ENCODE data around the gene ABCF1. TPM values are rescaled to one million over a fixed set of nuclear protein-coding genes. Genes with fewer than 3 reads are reported as not detected.
"Not testable (repeated sequence)": the region's sequence is repeated elsewhere in the genome, so short reads cannot be mapped to it uniquely, and the experiment has no call there.

The ABCF1 gene
- total and polyA plus RNA-seq, 5 experiments from 2014 or later = 19.1 to 71.3 (median 43.1) TPM

DNA sequence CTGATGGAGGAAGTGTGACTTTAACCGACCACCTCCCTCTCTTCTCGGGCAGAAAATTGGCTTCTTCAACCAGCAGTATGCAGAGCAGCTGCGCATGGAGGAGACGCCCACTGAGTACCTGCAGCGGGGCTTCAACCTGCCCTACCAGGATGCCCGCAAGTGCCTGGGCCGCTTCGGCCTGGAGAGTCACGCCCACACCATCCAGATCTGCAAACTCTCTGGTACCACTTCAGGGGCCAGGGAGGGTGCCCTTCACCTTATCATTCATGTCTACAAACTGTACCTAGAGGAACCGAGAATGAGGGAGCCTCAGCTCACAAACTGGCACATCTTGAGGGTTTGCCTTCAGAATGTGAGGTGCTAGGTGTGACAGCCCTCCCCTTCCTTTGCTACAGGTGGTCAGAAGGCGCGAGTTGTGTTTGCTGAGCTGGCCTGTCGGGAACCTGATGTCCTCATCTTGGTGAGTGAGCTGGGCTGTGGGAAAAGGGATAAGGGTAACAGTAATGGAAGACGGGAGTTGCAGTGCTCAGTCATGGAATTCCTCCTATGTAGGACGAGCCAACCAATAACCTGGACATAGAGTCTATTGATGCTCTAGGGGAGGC is 18.6 kb downstream of the ABCF1 start:
- peak overlapping the region in 5 of 10 donors; percentile 13 to 80 (median 64) for H3K27ac Mint-ChIP-seq
- DNase-seq (no peak), ATAC-seq (peak in 1 of 2 donors; percentile 16)
- H3K36me3 Mint-ChIP-seq = peaks cover 4 to 92% (median 12%) of the 10 kb centered on the region in 3 donors
- H3K9me3 Mint-ChIP-seq = no peaks in the 10 kb centered on the region
- H3K4me3 Mint-ChIP-seq = no peak overlapping the region
- H3K4me1 Mint-ChIP-seq = peaks cover 0 to 11% (median 5%) of the 10 kb centered on the region in 4 donors
- POLR2A ChIA-PET = interaction anchor here (0.8 to 1.4 kb wide), 7 partner anchors 9 to 96 kb away, joined by 3 to 5 read pairs (median 3); no protein-coding TSS in a partner anchor
- H3K27me3 Mint-ChIP-seq = no peaks in the 10 kb centered on the region

DNA sequence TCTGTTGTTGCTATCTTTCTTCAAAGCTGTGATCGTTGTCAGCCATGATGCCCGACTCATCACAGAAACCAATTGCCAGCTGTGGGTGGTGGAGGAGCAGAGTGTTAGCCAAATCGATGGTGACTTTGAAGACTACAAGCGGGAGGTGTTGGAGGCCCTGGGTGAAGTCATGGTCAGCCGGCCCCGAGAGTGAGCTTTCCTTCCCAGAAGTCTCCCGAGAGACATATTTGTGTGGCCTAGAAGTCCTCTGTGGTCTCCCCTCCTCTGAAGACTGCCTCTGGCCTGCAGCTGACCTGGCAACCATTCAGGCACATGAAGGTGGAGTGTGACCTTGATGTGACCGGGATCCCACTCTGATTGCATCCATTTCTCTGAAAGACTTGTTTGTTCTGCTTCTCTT is 19.3 kb downstream of the ABCF1 start:
- H3K4me1 Mint-ChIP-seq = peaks cover 0 to 11% (median 6%) of the 10 kb centered on the region in 4 donors
- POLR2A ChIA-PET = interaction anchor here (0.8 to 1.4 kb wide), 9 partner anchors 9 to 97 kb away, joined by 3 to 5 read pairs (median 4); partner anchors contain the start of gene ABCF1
- DNase-seq (no peak), ATAC-seq (no peak)
- H3K9me3 Mint-ChIP-seq = no peaks in the 10 kb centered on the region
- H3K27me3 Mint-ChIP-seq = no peaks in the 10 kb centered on the region
- H3K4me3 Mint-ChIP-seq = no peak overlapping the region
- H3K36me3 Mint-ChIP-seq = peaks cover 4 to 92% (median 10%) of the 10 kb centered on the region in 3 donors
- peak overlapping the region in 4 of 10 donors; percentile 43 to 53 (median 50) for H3K27ac Mint-ChIP-seq

DNA sequence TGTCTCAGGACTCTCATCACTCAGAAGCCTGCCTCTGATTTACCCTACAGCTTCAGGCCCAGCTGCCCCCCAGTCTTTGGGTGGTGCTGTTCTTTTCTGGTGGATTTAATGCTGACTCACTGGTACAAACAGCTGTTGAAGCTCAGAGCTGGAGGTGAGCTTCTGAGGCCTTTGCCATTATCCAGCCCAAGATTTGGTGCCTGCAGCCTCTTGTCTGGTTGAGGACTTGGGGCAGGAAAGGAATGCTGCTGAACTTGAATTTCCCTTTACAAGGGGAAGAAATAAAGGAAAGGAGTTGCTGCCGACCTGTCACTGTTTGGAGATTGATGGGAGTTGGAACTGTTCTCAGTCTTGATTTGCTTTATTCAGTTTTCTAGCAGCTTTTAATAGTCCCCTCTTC is 19.8 kb downstream of the ABCF1 start:
- Mint-ChIP-seq H3K9me3 (no peaks in the 10 kb centered on the region), H3K36me3 (peaks cover 4 to 88% (median 8%) of the 10 kb centered on the region in 3 donors), H3K27ac (peak overlapping the region in 4 of 10 donors; percentile 13 to 55 (median 53)), H3K4me3 (no peak overlapping the region), H3K27me3 (no peaks in the 10 kb centered on the region), H3K4me1 (peaks cover 0 to 11% (median 6%) of the 10 kb centered on the region in 4 donors)
- DNase-seq (no peak), ATAC-seq (no peak)
- POLR2A ChIA-PET = interaction anchor here (0.5 to 1.3 kb wide), 8 partner anchors 8 to 97 kb away, joined by 3 to 5 read pairs (median 3); partner anchors contain the start of gene ABCF1

DNA sequence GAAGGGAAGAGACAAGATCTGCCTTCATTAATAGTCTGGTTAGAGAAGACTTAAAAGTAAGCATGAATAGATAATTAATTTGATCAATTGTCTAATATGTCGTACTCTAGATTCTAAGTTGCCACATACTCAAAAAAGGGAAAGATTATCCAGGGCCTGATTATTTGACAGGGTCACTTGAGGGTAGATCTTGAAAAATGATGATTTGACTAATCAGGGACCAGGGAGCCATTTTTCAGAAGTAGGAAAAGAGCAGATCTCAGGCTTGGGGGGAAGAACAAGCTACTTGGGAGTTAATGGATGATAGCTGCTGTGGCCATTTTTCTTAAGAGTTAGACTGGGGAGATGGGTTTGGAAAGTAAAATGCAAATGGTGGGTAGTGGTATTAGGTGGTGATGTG is 21.0 kb downstream of the ABCF1 start:
- peaks cover 3 to 15% (median 9%) of the 10 kb centered on the region in 4 donors for H3K4me1 Mint-ChIP-seq
- DNase-seq = no peak
- no peaks in the 10 kb centered on the region for H3K27me3 Mint-ChIP-seq
- POLR2A ChIA-PET = interaction anchor here (0.9 to 1.4 kb wide), 2 partner anchors 23 to 35 kb away, joined by 3 to 4 read pairs; no protein-coding TSS in a partner anchor
- ATAC-seq = no peak
- no peak overlapping the region for H3K4me3 Mint-ChIP-seq
- no peaks in the 10 kb centered on the region for H3K9me3 Mint-ChIP-seq
- H3K27ac Mint-ChIP-seq = peak overlapping the region in 7 of 10 donors; percentile 0 to 70 (median 30)
- H3K36me3 Mint-ChIP-seq = peaks cover 0 to 77% (median 3%) of the 10 kb centered on the region in 3 donors

DNA sequence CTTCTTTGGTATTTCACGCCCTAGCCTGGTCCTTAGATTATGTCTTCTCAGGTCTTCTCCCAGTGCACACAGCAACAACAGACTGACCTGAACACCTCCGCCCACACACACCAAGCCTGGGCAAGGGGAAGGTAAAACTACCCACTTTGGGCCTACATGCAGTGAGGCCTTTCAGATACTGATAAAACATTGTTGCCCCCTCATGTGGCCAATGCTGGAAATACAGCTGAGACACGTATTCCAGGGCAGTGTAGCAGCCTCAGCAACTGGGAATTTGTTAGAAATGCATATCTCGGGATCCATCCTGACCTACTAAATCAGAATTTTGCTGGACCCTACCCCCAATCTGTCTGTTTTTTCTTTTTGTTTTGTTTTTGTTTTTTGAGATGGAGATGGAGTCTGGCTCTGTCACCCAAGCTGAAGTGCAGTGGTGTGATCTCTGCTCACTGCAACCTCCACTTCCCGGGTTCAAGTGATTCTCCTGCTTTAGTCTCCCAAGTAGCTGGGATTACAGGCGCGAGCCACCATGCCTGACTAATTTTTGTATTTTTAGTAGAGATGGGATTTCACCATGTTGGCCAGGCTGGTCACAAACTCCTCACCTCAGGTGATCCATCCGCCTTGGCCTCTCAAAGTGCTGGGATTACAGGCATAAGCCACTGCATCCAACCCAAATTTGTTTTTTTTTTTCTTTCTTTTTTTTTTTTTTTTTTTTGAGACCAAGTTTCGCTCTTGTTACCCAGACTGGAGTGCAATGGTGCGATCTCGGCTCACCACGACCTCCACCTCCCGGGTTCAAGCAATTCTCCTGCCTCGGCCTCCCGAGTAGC is 26.3 kb downstream of the ABCF1 start:
- peak; percentile 86 to 91 for ATAC-seq
- peak; percentile 63 to 90 (median 76) for DNase-seq
- not testable (repeated sequence) for H3K4me3 Mint-ChIP-seq, H3K9me3 Mint-ChIP-seq, H3K27me3 Mint-ChIP-seq
- H3K4me1 Mint-ChIP-seq = peaks cover 15 to 30% (median 24%) of the 10 kb centered on the region in 4 donors
- H3K36me3 Mint-ChIP-seq = peaks cover 0 to 51% (median 0%) of the 10 kb centered on the region in 3 donors
- peak overlapping the region; percentile 26 to 88 (median 77) for H3K27ac Mint-ChIP-seq
- POLR2A ChIA-PET = interaction anchor here (0.5 to 7.2 kb wide), 21 partner anchors 9 to 150 kb away, joined by 3 to 70 read pairs (median 5); partner anchors contain the start of genes ABCF1, GNL1, MRPS18B and PRR3

DNA sequence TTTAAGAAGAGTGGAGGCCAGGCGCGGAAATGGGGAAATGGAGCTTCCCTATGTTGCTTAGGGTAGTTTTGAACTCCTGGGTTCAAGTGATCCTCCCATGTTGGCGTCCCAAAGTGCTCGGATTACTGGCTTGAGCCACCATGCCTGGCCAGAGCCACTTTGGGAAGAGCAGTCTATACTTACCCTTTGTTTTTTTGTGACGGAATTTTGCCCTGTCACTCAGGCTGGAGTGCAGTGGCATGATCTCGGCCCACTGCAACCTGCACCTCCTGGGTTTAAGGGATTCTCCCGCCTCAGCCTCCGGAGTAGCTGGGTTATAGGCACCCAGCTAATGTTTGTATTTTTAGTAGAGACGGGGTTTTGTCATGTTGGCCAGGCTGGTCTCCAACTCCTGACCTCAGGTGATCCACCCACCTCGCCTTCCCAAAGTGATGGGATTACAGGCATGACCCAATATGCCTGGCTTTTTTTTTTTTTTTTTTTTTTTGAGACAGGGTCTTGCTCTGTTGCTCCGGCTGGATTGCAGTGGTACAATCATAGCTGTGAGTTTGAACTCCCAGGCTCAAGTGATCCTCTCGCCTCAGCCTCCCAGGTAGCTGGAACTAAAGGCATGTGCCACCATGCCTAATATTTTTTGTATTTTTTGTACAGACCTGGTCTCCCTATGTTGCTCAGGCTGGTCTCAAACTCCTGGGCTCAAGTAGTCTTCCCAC is 27.8 kb downstream of the ABCF1 start:
- Mint-ChIP-seq H3K4me3 (no peak overlapping the region), H3K9me3 (no peaks in the 10 kb centered on the region), H3K4me1 (peaks cover 19 to 38% (median 34%) of the 10 kb centered on the region in 4 donors), H3K27ac (peak overlapping the region in 4 of 10 donors; percentile 32 to 81 (median 61)), H3K36me3 (peaks cover 2 to 56% (median 10%) of the 10 kb centered on the region in 3 donors), H3K27me3 (no peaks in the 10 kb centered on the region)
- POLR2A ChIA-PET = interaction anchor here (0.6 to 7.2 kb wide), 12 partner anchors 7 to 758 kb away, joined by 3 to 70 read pairs (median 5); no protein-coding TSS in a partner anchor
- ATAC-seq = no peak
- no peak for DNase-seq

DNA sequence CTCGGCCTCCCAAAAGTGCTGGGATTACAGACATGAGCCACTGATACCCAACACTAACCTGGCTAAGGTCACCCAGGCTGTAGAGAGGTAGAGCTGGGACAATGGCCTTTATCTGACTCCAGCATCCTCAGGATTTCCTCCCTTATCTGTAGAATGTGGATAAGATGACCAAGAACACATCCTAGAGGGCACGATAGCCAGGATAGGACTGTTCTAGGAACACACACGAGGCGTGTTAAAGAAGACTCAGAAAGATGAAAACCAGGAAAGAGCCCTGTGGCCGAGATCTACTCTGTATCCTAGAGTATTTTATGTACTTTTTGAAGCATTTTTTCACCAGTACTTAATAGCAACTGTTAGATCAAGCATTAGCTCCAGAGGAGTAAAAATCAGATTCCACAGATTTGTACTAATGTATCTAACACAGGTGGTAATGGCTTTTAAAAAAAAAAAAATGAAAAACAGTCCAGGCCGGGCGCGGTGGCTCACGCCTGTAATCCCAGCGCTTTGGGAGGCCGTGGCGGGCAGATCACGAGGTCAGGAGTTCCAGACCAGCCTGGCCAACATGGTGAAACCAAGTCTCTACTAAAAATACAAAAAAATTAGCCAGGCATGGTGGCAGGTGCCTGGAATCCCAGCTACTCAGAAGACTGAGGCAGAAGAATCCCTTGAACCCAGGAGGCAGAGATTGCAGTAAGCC is 28.5 kb downstream of the ABCF1 start:
- ATAC-seq = no peak
- H3K36me3 Mint-ChIP-seq = peaks cover 5 to 58% (median 16%) of the 10 kb centered on the region in 3 donors
- no peaks in the 10 kb centered on the region for H3K9me3 Mint-ChIP-seq
- H3K27me3 Mint-ChIP-seq = no peaks in the 10 kb centered on the region
- peak overlapping the region in 5 of 10 donors; percentile 32 to 81 (median 57) for H3K27ac Mint-ChIP-seq
- POLR2A ChIA-PET = interaction anchor here (0.6 to 7.2 kb wide), 10 partner anchors 9 to 758 kb away, joined by 3 to 70 read pairs (median 6); partner anchors contain the start of gene ABCF1
- no peak overlapping the region for H3K4me3 Mint-ChIP-seq
- DNase-seq = no peak
- peaks cover 21 to 37% (median 34%) of the 10 kb centered on the region in 4 donors for H3K4me1 Mint-ChIP-seq

DNA sequence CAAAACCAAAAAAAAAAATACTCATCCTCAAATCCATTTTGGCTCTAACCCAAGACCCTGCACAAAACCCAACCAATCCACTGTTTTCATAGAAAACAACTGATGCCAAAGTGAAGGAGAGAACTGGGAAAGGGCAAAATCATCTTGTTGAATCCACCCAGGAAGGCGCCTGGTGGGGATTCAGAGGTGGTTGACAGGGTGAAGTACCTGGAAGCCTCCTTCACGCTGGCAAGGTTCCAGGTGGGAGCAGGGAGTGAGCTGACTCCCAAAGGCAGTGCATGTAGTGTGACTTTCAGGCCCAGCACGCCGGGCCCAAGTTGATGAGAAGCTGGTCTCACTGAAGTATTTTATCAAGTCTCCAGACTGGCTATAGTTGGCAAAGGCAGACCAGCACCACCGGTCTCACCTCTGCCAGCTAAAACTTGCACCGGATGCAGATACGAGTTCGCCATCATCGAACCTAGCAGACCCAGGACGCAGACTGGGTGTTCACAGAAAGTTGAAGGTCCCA is 29.3 kb downstream of the ABCF1 start:
- DNase-seq (no peak), ATAC-seq (no peak)
- H3K27ac Mint-ChIP-seq = peak overlapping the region; percentile 52 to 91 (median 76)
- peaks cover 20 to 40% (median 33%) of the 10 kb centered on the region in 4 donors for H3K4me1 Mint-ChIP-seq
- peaks cover 5 to 58% (median 21%) of the 10 kb centered on the region in 3 donors for H3K36me3 Mint-ChIP-seq
- POLR2A ChIA-PET = interaction anchor here (0.8 to 7.2 kb wide), 13 partner anchors 9 to 470 kb away, joined by 3 to 70 read pairs (median 4); partner anchors contain the start of genes ABCF1, MDC1, MRPS18B and PPP1R10
- no peaks in the 10 kb centered on the region for H3K27me3 Mint-ChIP-seq
- H3K4me3 Mint-ChIP-seq = no peak overlapping the region
- H3K9me3 Mint-ChIP-seq = no peaks in the 10 kb centered on the region

DNA sequence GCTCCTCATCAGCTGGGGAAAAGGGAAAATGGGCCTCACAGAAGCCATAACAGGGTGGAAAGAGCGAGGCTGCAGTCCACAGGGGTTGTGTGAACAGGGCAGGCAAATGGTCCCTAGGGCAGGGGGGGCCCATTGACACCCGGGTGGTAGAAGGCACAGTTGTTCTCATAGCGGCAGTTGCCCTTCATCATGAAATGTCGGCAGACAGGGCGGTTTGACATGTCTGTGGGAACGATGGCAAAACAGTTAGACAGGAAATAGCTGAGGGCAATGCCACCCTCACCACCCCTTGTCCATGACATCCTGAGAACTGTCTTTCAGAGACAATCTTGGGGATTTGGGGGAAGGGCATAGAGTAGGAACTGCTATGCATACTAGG is 30.2 kb downstream of the ABCF1 start:
- H3K36me3 Mint-ChIP-seq = peaks cover 8 to 66% (median 24%) of the 10 kb centered on the region in 3 donors
- peak in 1 of 10 donors; percentile 12 for DNase-seq
- peak overlapping the region in 1 of 10 donors; percentile 40 for H3K4me3 Mint-ChIP-seq
- H3K27ac Mint-ChIP-seq = peak overlapping the region; percentile 57 to 91 (median 83)
- H3K4me1 Mint-ChIP-seq = peaks cover 23 to 47% (median 39%) of the 10 kb centered on the region in 4 donors
- H3K27me3 Mint-ChIP-seq = no peaks in the 10 kb centered on the region
- no peaks in the 10 kb centered on the region for H3K9me3 Mint-ChIP-seq
- POLR2A ChIA-PET = interaction anchor here (1.0 to 7.2 kb wide), 9 partner anchors 9 to 121 kb away, joined by 3 to 70 read pairs (median 6); partner anchors contain the start of genes ABCF1 and MDC1
- ATAC-seq = peak; percentile 7 to 31

DNA sequence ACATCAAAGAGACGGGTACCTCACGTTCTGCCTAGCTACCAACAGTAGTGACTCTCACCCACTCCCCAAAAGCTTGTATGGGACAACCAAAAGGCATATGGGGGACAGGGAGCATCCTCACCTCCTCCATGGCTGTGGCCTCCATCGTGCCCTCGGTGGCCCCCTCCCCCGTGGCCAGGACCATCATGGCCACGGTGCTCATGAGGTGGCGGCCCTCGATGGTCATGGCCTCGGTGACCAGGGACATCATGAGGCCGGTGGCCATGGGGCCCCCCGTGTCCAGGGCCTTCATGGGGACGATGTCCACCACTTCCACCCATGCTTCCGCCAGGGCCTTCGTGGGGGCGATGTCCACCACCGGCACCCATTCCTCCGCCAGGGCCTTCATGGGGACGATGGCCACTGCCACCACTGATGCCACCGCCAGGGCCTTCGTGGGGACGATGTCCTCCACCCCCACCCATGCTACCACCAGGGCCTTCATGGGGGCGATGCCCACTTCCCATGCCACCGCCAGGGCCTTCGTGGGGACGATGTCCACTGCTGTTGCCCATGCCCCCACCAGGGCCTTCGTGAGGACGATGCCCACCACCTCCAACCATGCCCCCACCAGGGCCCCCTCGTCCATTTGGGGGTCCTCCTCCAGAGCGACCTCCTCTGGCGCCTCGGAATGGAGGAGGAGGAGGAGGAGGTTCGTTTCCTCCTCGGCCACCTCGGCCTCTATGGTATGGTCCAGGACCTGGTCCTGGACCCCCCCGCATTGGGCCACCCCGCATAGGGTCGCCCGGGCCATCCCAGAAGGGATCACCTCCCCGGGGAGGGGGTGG is 30.8 kb downstream of the ABCF1 start:
- POLR2A ChIA-PET = interaction anchor here (1.7 to 7.2 kb wide), 6 partner anchors 8 to 121 kb away, joined by 4 to 70 read pairs (median 11); no protein-coding TSS in a partner anchor
- Mint-ChIP-seq H3K36me3 (peaks cover 8 to 72% (median 27%) of the 10 kb centered on the region in 3 donors), H3K27me3 (no peaks in the 10 kb centered on the region), H3K9me3 (no peaks in the 10 kb centered on the region), H3K4me1 (peaks cover 25 to 50% (median 42%) of the 10 kb centered on the region in 4 donors), H3K4me3 (no peak overlapping the region), H3K27ac (peak overlapping the region; percentile 57 to 91 (median 83))
- ATAC-seq (no peak), DNase-seq (no peak)
